Endothelial cell of umbilical vein (primary cell): ENCODE measurements around the gene GEMIN4. TPM values are rescaled to one million over a fixed set of nuclear protein-coding genes. Genes with fewer than 3 reads are reported as not detected.

Experiments used
- BruUV-seq: library from RNA; stranded (reverse); fragments of 400-500 nt; replicated peaks from 2 replicates; lab custom pipeline; 2021; lab: Mats Ljungman, UMichigan
- CTCF ChIA-PET: fragments of 300-600, 350-600 bp; sonication (Branson Sonifier 250); formaldehyde crosslinking; loops from one replicate; lab custom pipeline; 2021; ENCODE audit warnings: antibody characterized with exemption, inconsistent platforms; lab: Charles Lee
- POLR2A ChIA-PET: fragments of 300-600, 350-600 bp; sonication (Branson Sonifier 250); formaldehyde crosslinking; loops from one replicate; lab custom pipeline; 2021; ENCODE audit warnings: antibody characterized with exemption, inconsistent platforms; lab: Charles Lee
- DNase-seq: peaks from one replicate; pipeline ENCODE4 v3.0.0-alpha.2; 2011; ENCODE audit warnings: low read depth, low spot score
- FAIRE-seq: peaks from 2 replicates; lab custom pipeline; 2011; peaks lifted over from hg19 to GRCh38; lab: Jason Lieb, UNC
- H2AFZ ChIP-seq: 2 replicates; pipeline ENCODE4 v1.6.0; 2012; ENCODE audit warnings: low read depth, low read length, control low read depth, inconsistent platforms
- H3K27ac ChIP-seq: 2 replicates; pipeline ENCODE4 v1.5.1; 2011; ENCODE audit warnings: low read depth, mild to moderate bottlenecking, control low read depth, low read length, moderate library complexity; ENCODE audit not compliant: insufficient read depth
- H3K27me3 ChIP-seq, 2 experiments: 2 replicates each; pipeline versions ENCODE4 v1.6.0 to v1.6.1; 2011; ENCODE audit warnings: low read length in 2 of 2, mixed read lengths in 1 of 2; ENCODE audit not compliant: control insufficient read depth in 2 of 2, insufficient read depth in 2 of 2
- H3K36me3 ChIP-seq, 2 experiments: 2 replicates in 1 of 2; 3 replicates in 1 of 2; pipeline ENCODE4 v1.5.1; 2011; ENCODE audit warnings: low read length in 2 of 2, mild to moderate bottlenecking in 1 of 2, moderate library complexity in 1 of 2; ENCODE audit not compliant: control insufficient read depth in 2 of 2, insufficient read depth in 2 of 2; ENCODE audit errors: extremely low read depth in 1 of 2
- H3K4me1 ChIP-seq: 3 replicates; pipeline ENCODE4 v1.5.1; 2011; ENCODE audit warnings: mild to moderate bottlenecking, low read length; ENCODE audit not compliant: control insufficient read depth, insufficient read depth; ENCODE audit errors: extremely low read depth
- H3K4me2 ChIP-seq: 2 replicates; pipeline ENCODE4 v1.6.1; 2011; ENCODE audit warnings: low read length, control low read depth, mixed read lengths; ENCODE audit not compliant: insufficient read depth
- H3K4me3 ChIP-seq, 3 experiments: fragments of 200-600 bp in 1 of 3; sonication (generic), shearing (Covaris generic) in 1 of 3; replicated peaks in 1 of 3; 2 replicates each; pipeline ENCODE4 v1.5.1; 2011 to 2016; ENCODE audit warnings: control low read depth in 3 of 3, low read length in 3 of 3, mild to moderate bottlenecking in 2 of 3, inconsistent platforms in 1 of 3, low read depth in 1 of 3, moderate library complexity in 1 of 3; ENCODE audit not compliant: insufficient read depth in 1 of 3
- H3K79me2 ChIP-seq: 2 replicates; pipeline ENCODE4 v1.6.0; 2012; ENCODE audit warnings: low read length, inconsistent platforms; ENCODE audit not compliant: control insufficient read depth, insufficient read depth
- H3K9ac ChIP-seq: replicated peaks from 2 replicates; pipeline ENCODE3; 2011; ENCODE audit warnings: low read length, control low read depth; ENCODE audit not compliant: insufficient read depth; ENCODE audit errors: extremely low read depth
- H3K9me1 ChIP-seq: replicated peaks from 3 replicates; pipeline ENCODE4 v1.6.0; 2011; ENCODE audit warnings: mild to moderate bottlenecking, low read length; ENCODE audit not compliant: control insufficient read depth, insufficient read depth; ENCODE audit errors: extremely low read depth
- H3K9me3 ChIP-seq: replicated peaks from 2 replicates; pipeline ENCODE4 v1.5.1; 2012; ENCODE audit warnings: low read length, inconsistent platforms; ENCODE audit not compliant: control insufficient read depth, insufficient read depth
- H4K20me1 ChIP-seq: replicated peaks from 2 replicates; pipeline ENCODE3; 2011; ENCODE audit warnings: mild to moderate bottlenecking, low read length; ENCODE audit not compliant: control insufficient read depth, insufficient read depth; ENCODE audit errors: extremely low read depth
- EZH2 ChIP-seq: IDR thresholded peaks from 2 replicates; pipeline ENCODE4 v1.6.1; 2012; ENCODE audit warnings: borderline replicate concordance, low read depth, mild to moderate bottlenecking, moderate library complexity, low read length, inconsistent platforms; ENCODE audit not compliant: severe bottlenecking
- FOS ChIP-seq: IDR thresholded peaks from 2 replicates; pipeline ENCODE4 v1.6.1; 2011; ENCODE audit warnings: mild to moderate bottlenecking, low read length, moderate library complexity, borderline replicate concordance; ENCODE audit not compliant: insufficient read depth
- GATA2 ChIP-seq: IDR thresholded peaks from 2 replicates; pipeline ENCODE4 v1.7.0; 2011; ENCODE audit warnings: low read depth, mild to moderate bottlenecking, moderate library complexity, mixed read lengths, low read length; ENCODE audit not compliant: insufficient read length, insufficient read depth
- JUN ChIP-seq: IDR thresholded peaks from 2 replicates; pipeline ENCODE4 v1.6.1; 2011; ENCODE audit warnings: borderline replicate concordance, low read depth; ENCODE audit not compliant: insufficient read length, insufficient read depth
- MAX ChIP-seq: IDR thresholded peaks from 2 replicates; pipeline ENCODE4 v1.6.1; 2011; ENCODE audit not compliant: insufficient read depth, insufficient read length
- MYC ChIP-seq: IDR thresholded peaks from one replicate; pipeline ENCODE4 v1.6.1; 2011; ENCODE audit warnings: mild to moderate bottlenecking, low read depth, low read length
- POLR2A ChIP-seq: IDR thresholded peaks from 2 replicates; pipeline ENCODE4 v1.6.1; 2012; ENCODE audit warnings: low read depth, mild to moderate bottlenecking, control low read depth, low read length
- POLR2AphosphoS5 ChIP-seq: IDR thresholded peaks from 2 replicates; pipeline ENCODE4 v1.6.1; 2012; ENCODE audit warnings: low read depth, mild to moderate bottlenecking, control low read depth, low read length, moderate library complexity; ENCODE audit not compliant: insufficient read depth
- dilution Hi-C: fragments of 300-500 bp; cut with MboI; formaldehyde crosslinking; loops from one replicate; pipeline ENCODE4 v1.15.0; 2019; ENCODE audit warnings: low sequenced_read_pairs; ENCODE audit not compliant: extremely low pct_ligation_motif_present
- intact Hi-C: fragments of 100-400 bp; cut with micrococcal nuclease; formaldehyde crosslinking; loops from one replicate; pipeline ENCODE4 v1.10.0; 2022
- polyA plus RNA-seq, 4 experiments: library from polyadenylated mRNA; depleted of rRNA in 3 of 4; stranded (reverse) in 3 of 4; unstranded in 1 of 4; fragments of >200 nt; gene quantifications; 2 replicates each; pipeline versions ENCODE4 v1.2.1 to v1.2.3, GENCODE V29; 2011 to 2012; ENCODE audit warnings: missing spikeins in 1 of 4
- total RNA-seq: library from RNA; stranded (reverse); gene quantifications from 2 replicates; pipeline ENCODE4 v1.2.3, GENCODE V29; 2021
- TF ChIP-seq, protein P1 (sequence below), 2 donors: IDR thresholded peaks; 1 replicate in 1 of 2; 2 replicates in 1 of 2; pipeline ENCODE4 v1.5.1; 2011; ENCODE audit warnings: low read length in 2 of 2, mild to moderate bottlenecking in 2 of 2, moderate library complexity in 2 of 2, control low read depth in 1 of 2, inconsistent platforms in 1 of 2, low read depth in 1 of 2; ENCODE audit not compliant: insufficient read depth in 1 of 2; ENCODE audit errors: extremely low read depth in 1 of 2

GEMIN4 gene
- total and polyA plus RNA-seq, 2 donors (not counting 3 experiments of a cell fraction or from before 2014, with no cell fraction given): 23.5 to 29.9 TPM

GRCh38 chr17:740240-741017, 11.6 kb downstream of the GEMIN4 start:
- H3K36me3 ChIP-seq: peaks cover 9 to 37% of the 10 kb centered on the region in 2 experiments
- dilution Hi-C loops: no loop called here

More at GRCh38 chr17:740240-741017, 11.6 kb downstream of the GEMIN4 start:
- POLR2A ChIA-PET: no interaction called here
- H3K27ac ChIP-seq: no peak overlapping the region
- H3K9me3 ChIP-seq: no peaks in the 10 kb centered on the region
- no peaks in the 10 kb centered on the region for H3K27me3 ChIP-seq
- H4K20me1 ChIP-seq: no peaks in the 10 kb centered on the region
- CTCF ChIA-PET: no interaction called here
- H3K9ac ChIP-seq: no peak overlapping the region
- no peak overlapping the region for H3K4me3 ChIP-seq
- H2AFZ ChIP-seq: no peak overlapping the region
- H3K9me1 ChIP-seq: no peaks in the 10 kb centered on the region
- no peak for TF ChIP-seq GATA2
- TF ChIP-seq, protein P1, sequence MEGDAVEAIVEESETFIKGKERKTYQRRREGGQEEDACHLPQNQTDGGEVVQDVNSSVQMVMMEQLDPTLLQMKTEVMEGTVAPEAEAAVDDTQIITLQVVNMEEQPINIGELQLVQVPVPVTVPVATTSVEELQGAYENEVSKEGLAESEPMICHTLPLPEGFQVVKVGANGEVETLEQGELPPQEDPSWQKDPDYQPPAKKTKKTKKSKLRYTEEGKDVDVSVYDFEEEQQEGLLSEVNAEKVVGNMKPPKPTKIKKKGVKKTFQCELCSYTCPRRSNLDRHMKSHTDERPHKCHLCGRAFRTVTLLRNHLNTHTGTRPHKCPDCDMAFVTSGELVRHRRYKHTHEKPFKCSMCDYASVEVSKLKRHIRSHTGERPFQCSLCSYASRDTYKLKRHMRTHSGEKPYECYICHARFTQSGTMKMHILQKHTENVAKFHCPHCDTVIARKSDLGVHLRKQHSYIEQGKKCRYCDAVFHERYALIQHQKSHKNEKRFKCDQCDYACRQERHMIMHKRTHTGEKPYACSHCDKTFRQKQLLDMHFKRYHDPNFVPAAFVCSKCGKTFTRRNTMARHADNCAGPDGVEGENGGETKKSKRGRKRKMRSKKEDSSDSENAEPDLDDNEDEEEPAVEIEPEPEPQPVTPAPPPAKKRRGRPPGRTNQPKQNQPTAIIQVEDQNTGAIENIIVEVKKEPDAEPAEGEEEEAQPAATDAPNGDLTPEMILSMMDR (IDR thresholded peaks at IDR 0.05; ENCODE audit: extremely low read depth in 1 of 2, insufficient read depth in 1 of 2, low read depth in 1 of 2, low read length in 2 of 2): no peak
- no peak for TF ChIP-seq EZH2
- TF ChIP-seq MAX: no peak
- no peak for TF ChIP-seq FOS
- no peak for TF ChIP-seq JUN
- TF ChIP-seq POLR2AphosphoS5: no peak
- TF ChIP-seq POLR2A: no peak
- no peak for TF ChIP-seq MYC
- intact Hi-C loops: no loop called here
- FAIRE-seq: no peak
- H3K4me2 ChIP-seq: no peak overlapping the region
- BruUV-seq: no TSS peak
- H3K4me1 ChIP-seq: no peaks in the 10 kb centered on the region
- no peak for DNase-seq
- H3K79me2 ChIP-seq: peaks cover 30% of the 10 kb centered on the region
